HUDEP-2 (cell line): ENCODE measurements around the gene HMGCR.
"Not testable (repeated sequence)": the region's sequence is repeated elsewhere in the genome, so short reads cannot be mapped to it uniquely, and the experiment has no call there.

ENCODE experiments used
- DNase-seq, 76 experiments: peaks; one replicate each; lab custom pipeline; 2025; ENCODE audit not compliant: unreplicated experiment in 76 of 76; lab: John Stamatoyannopoulos, UW

HMGCR gene

GRCh38 chr5:75336615-75337336, at the start of gene HMGCR:
Gene HMGCR (plus strand): TSS chr5:75337220. CDS start chr5:75342606, 5,386 bp downstream.
- DNase-seq, result peak; percentile 28 to 99 (median 98)

- not testable (repeated sequence) for DNase-seq
Observed at GRCh38 chr5:75291844-75292243, 45.2 kb upstream of the HMGCR start.

GRCh38 chr5:75300084-75300483, 36.9 kb upstream of the HMGCR start:
- no peak for DNase-seq

GRCh38 chr5:75303419-75303818, 33.6 kb upstream of the HMGCR start:
- DNase-seq, result no peak

GRCh38 chr5:75304486-75304885, 32.5 kb upstream of the HMGCR start:
- not testable (repeated sequence) for DNase-seq

- no peak for DNase-seq
Observed at GRCh38 chr5:75306746-75307145, 30.3 kb upstream of the HMGCR start.

GRCh38 chr5:75310212-75310611, 26.8 kb upstream of the HMGCR start:
- DNase-seq, result no peak

GRCh38 chr5:75319148-75319547, 17.9 kb upstream of the HMGCR start:
- DNase-seq, result not testable (repeated sequence)

- no peak for DNase-seq
Observed at GRCh38 chr5:75319638-75320037, 17.4 kb upstream of the HMGCR start.

GRCh38 chr5:75320371-75320770, 16.6 kb upstream of the HMGCR start:
- no peak for DNase-seq

GRCh38 chr5:75322066-75322465, 15.0 kb upstream of the HMGCR start:
- DNase-seq, result no peak

- peak in 3 of 76 experiments; percentile 4 to 16 (median 11) for DNase-seq
Observed at GRCh38 chr5:75324791-75325190, 12.2 kb upstream of the HMGCR start.

GRCh38 chr5:75325242-75325641, 11.8 kb upstream of the HMGCR start:
- DNase-seq, result no peak

GRCh38 chr5:75330404-75330803, 6.6 kb upstream of the HMGCR start:
- no peak for DNase-seq

GRCh38 chr5:75331095-75332090, 5.6 kb upstream of the HMGCR start:
- DNase-seq, result peak in 1 of 76 experiments; percentile 3

GRCh38 chr5:75333759-75334158, 3.3 kb upstream of the HMGCR start:
- not testable (repeated sequence) for DNase-seq

- not testable (repeated sequence) for DNase-seq
Observed at GRCh38 chr5:75334413-75334812, 2.6 kb upstream of the HMGCR start.

- DNase-seq, result no peak
Observed at GRCh38 chr5:75335486-75335885, 1.5 kb upstream of the HMGCR start.

- peak in 12 of 76 experiments; percentile 14 to 54 (median 33) for DNase-seq
Observed at GRCh38 chr5:75335952-75336614, 937 bp upstream of the HMGCR start.

GRCh38 chr5:75337366-75338021, 474 bp downstream of the HMGCR start:
- peak in 18 of 76 experiments; percentile 5 to 60 (median 16) for DNase-seq
